HG03097 (cell line): ENCODE results near the gene MDH1B.

Source experiments
- ATAC-seq: cut with Tn5 transposase; IDR thresholded peaks from one replicate; pipeline ENCODE4 v1.9.1; 2021; ENCODE audit not compliant: unreplicated experiment, low FRiP score

MDH1B gene

GRCh38 chr2:206698811-206699210, 66.3 kb downstream of the MDH1B start:
- no peak for ATAC-seq

- no peak for ATAC-seq
These were observed 68.2 kb downstream of the MDH1B start for GRCh38 chr2:206696910-206697309.

GRCh38 chr2:206693399-206694137, 71.6 kb downstream of the MDH1B start:
- ATAC-seq, result no peak

- ATAC-seq, result no peak
These were observed 72.2 kb downstream of the MDH1B start for GRCh38 chr2:206692971-206693370.

GRCh38 chr2:206688990-206689389, 76.1 kb downstream of the MDH1B start:
- no peak for ATAC-seq

GRCh38 chr2:206688453-206688852, 76.7 kb downstream of the MDH1B start:
- no peak for ATAC-seq
